Dedifferentiated amniotic fluid mesenchymal stem cell (primary cell): ENCODE measurements around the gene MLH3.

Experiments
- DNase-seq: peaks from one replicate; pipeline ENCODE4 v3.0.0-alpha.2; 2016; ENCODE audit errors: extremely low spot score

Gene MLH3

DNA sequence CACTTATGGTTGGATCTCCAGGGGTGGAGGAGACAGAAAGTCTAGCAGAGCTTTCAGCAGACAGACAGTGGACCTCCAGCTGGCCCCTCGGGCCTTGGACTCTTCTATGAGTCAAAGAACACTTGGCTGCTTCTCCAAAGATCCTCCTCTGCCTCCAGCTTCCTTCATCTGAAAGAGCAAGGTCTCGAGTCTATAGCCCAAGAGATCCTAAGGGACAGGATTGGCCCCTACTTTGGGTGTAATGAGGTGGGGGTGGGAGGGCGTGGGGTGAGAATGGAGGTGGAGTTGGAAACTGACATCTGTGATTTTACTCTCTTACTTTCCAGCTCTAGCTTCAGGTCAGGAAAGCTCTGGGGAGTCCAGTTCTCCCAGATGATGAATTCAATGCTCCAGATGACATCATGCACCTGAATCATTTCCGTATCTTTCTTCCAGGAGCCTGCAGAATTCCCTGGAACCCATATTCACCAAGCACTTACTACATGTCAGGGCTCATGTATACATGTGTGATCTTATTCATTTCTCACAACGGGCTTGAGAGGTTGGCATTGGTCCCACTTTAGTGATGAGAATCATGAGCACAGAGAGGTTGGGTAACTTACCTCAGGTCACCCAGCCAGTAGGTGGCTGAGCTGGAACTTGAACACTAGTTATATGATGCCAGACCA lies 85.6 kb downstream of the MLH3 start:
- no peak for DNase-seq

DNA sequence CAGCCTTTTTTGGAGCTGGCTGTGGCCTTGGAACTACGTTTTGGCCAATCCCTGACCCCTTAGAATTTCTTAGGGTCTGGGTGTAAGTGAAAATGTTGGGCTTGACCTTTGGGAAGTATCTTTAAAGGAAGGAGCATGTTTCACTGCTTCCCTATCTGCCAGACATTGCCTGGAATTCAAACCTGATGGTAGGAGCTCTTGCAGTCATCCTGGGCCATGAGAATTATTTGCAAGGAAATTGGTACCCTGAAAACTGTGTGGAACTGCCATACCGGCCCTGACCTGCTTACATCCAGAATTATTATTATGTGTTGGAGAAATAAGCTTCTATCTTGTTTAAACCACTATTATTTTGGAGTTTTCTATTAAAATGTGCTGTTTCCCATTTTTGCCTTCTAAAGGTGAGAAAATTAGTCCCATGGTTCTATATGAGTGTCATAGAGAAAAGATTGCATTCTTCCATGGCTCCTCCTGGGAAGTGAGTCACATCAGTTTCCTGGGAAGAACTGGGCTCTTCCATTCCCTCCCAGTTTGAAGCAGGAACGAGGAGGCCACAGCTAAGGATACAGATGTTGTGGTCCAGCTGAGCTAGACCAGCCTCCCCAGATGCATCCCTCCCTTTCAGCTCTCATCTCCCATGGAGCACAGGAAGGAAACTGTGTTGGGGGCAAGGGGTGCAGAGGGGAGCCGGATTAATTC lies 86.3 kb downstream of the MLH3 start:
- no peak for DNase-seq
